Ishikawa (cell line): ENCODE results near the gene MS4A15.

ENCODE experiments used
- CREB1 ChIP-seq: IDR thresholded peaks from 2 replicates; pipeline ENCODE4 v1.6.1; 2012; ENCODE audit warnings: low read depth
- EP300 ChIP-seq: IDR thresholded peaks from 2 replicates; pipeline ENCODE4 v1.6.1; 2012; ENCODE audit warnings: borderline replicate concordance
- FOXM1 ChIP-seq: IDR thresholded peaks from 2 replicates; pipeline ENCODE4 v1.6.1; 2012; ENCODE audit warnings: low read depth, borderline replicate concordance
- RAD21 ChIP-seq: IDR thresholded peaks from 2 replicates; pipeline ENCODE4 v1.6.1; 2012; ENCODE audit warnings: low read depth
- REST ChIP-seq: IDR thresholded peaks from 2 replicates; pipeline ENCODE4 v1.6.1; 2012; ENCODE audit warnings: low read depth, mild to moderate bottlenecking
- TCF12 ChIP-seq: IDR thresholded peaks from 2 replicates; pipeline ENCODE4 v1.6.1; 2012; ENCODE audit warnings: low read depth
- ZBTB7A ChIP-seq: IDR thresholded peaks from 2 replicates; pipeline ENCODE4 v1.6.1; 2012; ENCODE audit warnings: low read depth
- TF ChIP-seq, protein P1 (sequence below): IDR thresholded peaks from 2 replicates; pipeline ENCODE4 v1.6.1; 2012

GRCh38 chr11:60809249-60809648, 52.6 kb downstream of the MS4A15 start:
- TF ChIP-seq ZBTB7A (no peak), TCF12 (no peak), RAD21 (no peak), FOXM1 (no peak), CREB1 (no peak), REST (no peak), EP300 (no peak)
- TF ChIP-seq, protein P1, sequence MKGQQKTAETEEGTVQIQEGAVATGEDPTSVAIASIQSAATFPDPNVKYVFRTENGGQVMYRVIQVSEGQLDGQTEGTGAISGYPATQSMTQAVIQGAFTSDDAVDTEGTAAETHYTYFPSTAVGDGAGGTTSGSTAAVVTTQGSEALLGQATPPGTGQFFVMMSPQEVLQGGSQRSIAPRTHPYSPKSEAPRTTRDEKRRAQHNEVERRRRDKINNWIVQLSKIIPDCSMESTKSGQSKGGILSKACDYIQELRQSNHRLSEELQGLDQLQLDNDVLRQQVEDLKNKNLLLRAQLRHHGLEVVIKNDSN, result no peak
